ENCODE data around the gene SLC19A1.
"Not testable (repeated sequence)": the region's sequence is repeated elsewhere in the genome, so short reads cannot be mapped to it uniquely, and the experiment has no call there.

The SLC19A1 gene

GRCh38 chr21:45531393-45532215, 10.6 kb downstream of the SLC19A1 start:
- TF ChIP-seq, protein P1, sequence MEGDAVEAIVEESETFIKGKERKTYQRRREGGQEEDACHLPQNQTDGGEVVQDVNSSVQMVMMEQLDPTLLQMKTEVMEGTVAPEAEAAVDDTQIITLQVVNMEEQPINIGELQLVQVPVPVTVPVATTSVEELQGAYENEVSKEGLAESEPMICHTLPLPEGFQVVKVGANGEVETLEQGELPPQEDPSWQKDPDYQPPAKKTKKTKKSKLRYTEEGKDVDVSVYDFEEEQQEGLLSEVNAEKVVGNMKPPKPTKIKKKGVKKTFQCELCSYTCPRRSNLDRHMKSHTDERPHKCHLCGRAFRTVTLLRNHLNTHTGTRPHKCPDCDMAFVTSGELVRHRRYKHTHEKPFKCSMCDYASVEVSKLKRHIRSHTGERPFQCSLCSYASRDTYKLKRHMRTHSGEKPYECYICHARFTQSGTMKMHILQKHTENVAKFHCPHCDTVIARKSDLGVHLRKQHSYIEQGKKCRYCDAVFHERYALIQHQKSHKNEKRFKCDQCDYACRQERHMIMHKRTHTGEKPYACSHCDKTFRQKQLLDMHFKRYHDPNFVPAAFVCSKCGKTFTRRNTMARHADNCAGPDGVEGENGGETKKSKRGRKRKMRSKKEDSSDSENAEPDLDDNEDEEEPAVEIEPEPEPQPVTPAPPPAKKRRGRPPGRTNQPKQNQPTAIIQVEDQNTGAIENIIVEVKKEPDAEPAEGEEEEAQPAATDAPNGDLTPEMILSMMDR (conservative IDR thresholded peaks at IDR 0.05; ENCODE audit: control insufficient read depth, insufficient read depth, low read depth, low read length), result no peak
- no peak for DNase-seq (ENCODE audit: low read depth)
- H3K4me3 ChIP-seq (ENCODE audit: control insufficient read depth, low read depth, low read length), result no peak overlapping the region

DNA sequence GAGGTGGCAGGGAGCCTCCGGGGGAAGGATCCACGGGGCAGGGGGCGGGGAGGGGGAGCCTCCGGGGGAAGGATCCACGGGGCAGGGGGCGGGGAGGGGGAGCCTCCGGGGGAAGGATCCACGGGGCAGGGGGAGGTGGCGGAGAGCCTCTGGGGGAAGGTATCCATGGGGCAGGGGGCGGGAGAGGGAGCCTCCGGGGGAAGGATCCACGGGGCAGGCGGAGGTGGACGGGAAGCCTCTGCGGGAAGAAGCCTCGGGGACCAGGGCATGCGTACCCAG, 11.2 kb downstream of the SLC19A1 start:
- not testable (repeated sequence) for H3K4me3 ChIP-seq (ENCODE audit: control insufficient read depth, low read depth, low read length); DNase-seq (ENCODE audit: low read depth)

GRCh38 chr21:45530423-45531113, 11.7 kb downstream of the SLC19A1 start:
- no peak overlapping the region for H3K4me3 ChIP-seq (ENCODE audit: control insufficient read depth, low read depth, low read length)
- TF ChIP-seq, protein P1 (conservative IDR thresholded peaks at IDR 0.05; ENCODE audit: control insufficient read depth, insufficient read depth, low read depth, low read length), result no peak
- DNase-seq (ENCODE audit: low read depth), result no peak

GRCh38 chr21:45529785-45530422, 12.3 kb downstream of the SLC19A1 start:
- H3K4me3 ChIP-seq (ENCODE audit: control insufficient read depth, low read depth, low read length), result no peak overlapping the region
- no peak for DNase-seq (ENCODE audit: low read depth)
- TF ChIP-seq, protein P1 (conservative IDR thresholded peaks at IDR 0.05; ENCODE audit: control insufficient read depth, insufficient read depth, low read depth, low read length), result no peak

GRCh38 chr21:45528981-45529784, 13.1 kb downstream of the SLC19A1 start:
- H3K4me3 ChIP-seq (ENCODE audit: control insufficient read depth, low read depth, low read length), result no peak overlapping the region
- TF ChIP-seq, protein P1 (conservative IDR thresholded peaks at IDR 0.05; ENCODE audit: control insufficient read depth, insufficient read depth, low read depth, low read length), result no peak
- DNase-seq (ENCODE audit: low read depth), result no peak

GRCh38 chr21:45528028-45528705, 14.1 kb downstream of the SLC19A1 start:
- no peak for DNase-seq (ENCODE audit: low read depth)
- no peak overlapping the region for H3K4me3 ChIP-seq (ENCODE audit: control insufficient read depth, low read depth, low read length)
- TF ChIP-seq, protein P1 (conservative IDR thresholded peaks at IDR 0.05; ENCODE audit: control insufficient read depth, insufficient read depth, low read depth, low read length), result no peak

GRCh38 chr21:45527151-45527999, 14.9 kb downstream of the SLC19A1 start:
- H3K4me3 ChIP-seq (ENCODE audit: control insufficient read depth, low read depth, low read length); DNase-seq (ENCODE audit: low read depth): not testable (repeated sequence)

Measured in fibroblast of mammary gland (primary cell).